H9 (cell line): Measurements from ENCODE around the gene CD247. TPM values are rescaled to one million over a fixed set of nuclear protein-coding genes. Genes with fewer than 3 reads are reported as not detected.

Experiments
- DNase-seq: peaks from one replicate; pipeline ENCODE4 v3.0.0-alpha.2; 2017
- H2AFZ ChIP-seq: one replicate; pipeline ENCODE4 v1.6.1; 2013; ENCODE audit warnings: mild to moderate bottlenecking, low read length, control low read depth, moderate library complexity
- H2AK5ac ChIP-seq: 2 replicates; pipeline ENCODE4 v1.6.1; 2013; ENCODE audit warnings: low read length, control low read depth, mixed read lengths; ENCODE audit not compliant: insufficient read length
- H2BK120ac ChIP-seq: one replicate; pipeline ENCODE4 v1.6.1; 2013; ENCODE audit warnings: low read depth, mild to moderate bottlenecking, low read length, control low read depth, inconsistent platforms; ENCODE audit not compliant: poor library complexity, severe bottlenecking
- H2BK12ac ChIP-seq: 2 replicates; pipeline ENCODE4 v1.6.1; 2013; ENCODE audit warnings: low read length, control low read depth, mixed read lengths, low read depth; ENCODE audit not compliant: insufficient read length
- H2BK15ac ChIP-seq: 2 replicates; pipeline ENCODE4 v1.6.1; 2013; ENCODE audit warnings: low read depth, low read length, control low read depth
- H2BK20ac ChIP-seq: one replicate; pipeline ENCODE4 v1.6.1; 2013; ENCODE audit warnings: low read depth, mild to moderate bottlenecking, low read length, control low read depth, inconsistent platforms; ENCODE audit not compliant: poor library complexity, severe bottlenecking
- H2BK5ac ChIP-seq: 2 replicates; pipeline ENCODE4 v1.6.1; 2013; ENCODE audit warnings: low read length, control low read depth, mixed read lengths; ENCODE audit not compliant: insufficient read length
- H3K14ac ChIP-seq: 2 replicates; pipeline ENCODE4 v1.6.1; 2013; ENCODE audit warnings: low read length, control low read depth; ENCODE audit not compliant: insufficient read depth
- H3K18ac ChIP-seq: 2 replicates; pipeline ENCODE4 v1.6.1; 2013; ENCODE audit warnings: low read depth, mild to moderate bottlenecking, mixed read lengths, low read length, control low read depth; ENCODE audit not compliant: insufficient read length
- H3K23ac ChIP-seq: 2 replicates; pipeline ENCODE4 v1.6.1; 2013; ENCODE audit warnings: low read length, control low read depth, mixed read lengths, low read depth; ENCODE audit not compliant: insufficient read length
- H3K23me2 ChIP-seq: 2 replicates; pipeline ENCODE4 v1.6.1; 2013; ENCODE audit warnings: low read depth, mild to moderate bottlenecking, mixed read lengths, low read length, control low read depth; ENCODE audit not compliant: insufficient read length, poor library complexity, severe bottlenecking
- H3K27ac ChIP-seq: 2 replicates; pipeline ENCODE4 v1.5.1; 2013; ENCODE audit warnings: low read length, control low read depth, mixed read lengths, low read depth; ENCODE audit not compliant: insufficient read length
- H3K27me3 ChIP-seq: 2 replicates; pipeline ENCODE4 v1.6.1; 2013; ENCODE audit warnings: low read length, control low read depth, inconsistent platforms; ENCODE audit not compliant: insufficient read depth
- H3K4ac ChIP-seq: 2 replicates; pipeline ENCODE4 v1.6.1; 2013; ENCODE audit warnings: low read depth, mild to moderate bottlenecking, control low read depth, inconsistent platforms, low read length, moderate library complexity
- H3K4me1 ChIP-seq: 2 replicates; pipeline ENCODE4 v1.6.1; 2013; ENCODE audit warnings: low read length, control low read depth, inconsistent platforms; ENCODE audit not compliant: insufficient read depth
- H3K4me2 ChIP-seq: 2 replicates; pipeline ENCODE4 v1.6.1; 2013; ENCODE audit warnings: low read length, control low read depth, mixed read lengths; ENCODE audit not compliant: insufficient read length, insufficient read depth
- H3K56ac ChIP-seq: 2 replicates; pipeline ENCODE4 v1.6.1; 2013; ENCODE audit warnings: low read depth, mild to moderate bottlenecking, mixed read lengths, low read length, control low read depth; ENCODE audit not compliant: insufficient read length
- H3K79me1 ChIP-seq: 2 replicates; pipeline ENCODE4 v1.6.1; 2013; ENCODE audit warnings: low read depth, mild to moderate bottlenecking, moderate library complexity, low read length, control low read depth, inconsistent platforms; ENCODE audit not compliant: insufficient read depth, poor library complexity, severe bottlenecking
- H3K79me2 ChIP-seq: 2 replicates; pipeline ENCODE4 v1.6.1; 2013; ENCODE audit warnings: low read length, control low read depth, inconsistent platforms; ENCODE audit not compliant: insufficient read depth
- H3K9ac ChIP-seq: 2 replicates; pipeline ENCODE4 v1.6.1; 2013; ENCODE audit warnings: low read length, control low read depth, mixed read lengths; ENCODE audit not compliant: insufficient read length; ENCODE audit errors: extremely low read depth
- H3K9me3 ChIP-seq: one replicate; pipeline ENCODE4 v1.6.1; 2013; ENCODE audit warnings: low read depth, low read length, inconsistent platforms; ENCODE audit not compliant: control insufficient read depth
- H3T11ph ChIP-seq: one replicate; pipeline ENCODE4 v1.6.1; 2013; ENCODE audit warnings: mild to moderate bottlenecking, low read length, control low read depth, inconsistent platforms
- H4K20me1 ChIP-seq: one replicate; pipeline ENCODE4 v1.6.1; 2013; ENCODE audit not compliant: control insufficient read depth, insufficient read length, insufficient read depth
- H4K5ac ChIP-seq: 2 replicates; pipeline ENCODE4 v1.6.1; 2013; ENCODE audit warnings: low read depth, mild to moderate bottlenecking, mixed read lengths, low read length, control low read depth; ENCODE audit not compliant: insufficient read length
- H4K8ac ChIP-seq: replicated peaks from 2 replicates; pipeline ENCODE4 v1.6.1; 2013; ENCODE audit warnings: low read length, control low read depth, mixed read lengths, low read depth; ENCODE audit not compliant: insufficient read length
- H4K91ac ChIP-seq: 2 replicates; pipeline ENCODE4 v1.6.1; 2013; ENCODE audit warnings: low read depth, mild to moderate bottlenecking, moderate library complexity, mixed read lengths, low read length, control low read depth; ENCODE audit not compliant: insufficient read length
- H3K27ac Mint-ChIP-seq, 3 experiments: 2 replicates in 2 of 3; 3 replicates in 1 of 3; pipeline ENCODE4 v1.8.0; 2020 to 2021; ENCODE audit warnings: mixed read lengths in 3 of 3, mild to moderate bottlenecking in 1 of 3, moderate library complexity in 1 of 3
- H3K27me3 Mint-ChIP-seq: 2 replicates; pipeline ENCODE4 v1.8.0; 2021; ENCODE audit warnings: low read depth, mild to moderate bottlenecking, moderate library complexity, mixed read lengths
- H3K36me3 Mint-ChIP-seq, 3 experiments: 2 replicates in 2 of 3; 3 replicates in 1 of 3; pipeline ENCODE4 v1.8.0; 2020 to 2021; ENCODE audit warnings: low read depth in 3 of 3, mixed read lengths in 3 of 3; ENCODE audit not compliant: insufficient read depth in 1 of 3
- H3K4me1 Mint-ChIP-seq, 2 experiments: 2 replicates each; pipeline ENCODE4 v1.8.0; 2020; ENCODE audit warnings: mixed read lengths in 2 of 2
- H3K4me3 Mint-ChIP-seq, 2 experiments: 2 replicates in 1 of 2; 3 replicates in 1 of 2; pipeline ENCODE4 v1.8.0; 2020 to 2021; ENCODE audit warnings: mild to moderate bottlenecking in 2 of 2, mixed read lengths in 2 of 2, moderate library complexity in 1 of 2
- H3K9me3 Mint-ChIP-seq, 2 experiments: 2 replicates in 1 of 2; 3 replicates in 1 of 2; pipeline ENCODE4 v1.8.0; 2020; ENCODE audit warnings: mild to moderate bottlenecking in 2 of 2, mixed read lengths in 2 of 2, moderate library complexity in 1 of 2
- WGBS: extraction: QIAGEN DNeasy Blood & Tissue Kit; methylation state at CpG from one replicate; pipeline ENCODE4 v1.1.7; 2013; ENCODE audit warnings: missing lambda C conversion rate, low lambda C conversion rate, mixed read lengths; ENCODE audit not compliant: insufficient read length; ENCODE audit errors: extremely low coverage; 5-methylcytosine and 5-hydroxymethylcytosine counted together
- total RNA-seq: library from RNA; stranded (reverse); gene quantifications from 2 replicates; pipeline ENCODE4 v1.2.1, GENCODE V29; 2021
- TF ChIP-seq, protein P1 (sequence below): fragments of 200-600 bp; sonication (generic); conservative IDR thresholded peaks from 3 replicates; pipeline ENCODE4 v1.8.0; 2021; ENCODE audit warnings: antibody characterized with exemption, mild to moderate bottlenecking

CD247 gene
- total RNA-seq, 1 experiment from 2014 or later: 1.2 TPM

DNA sequence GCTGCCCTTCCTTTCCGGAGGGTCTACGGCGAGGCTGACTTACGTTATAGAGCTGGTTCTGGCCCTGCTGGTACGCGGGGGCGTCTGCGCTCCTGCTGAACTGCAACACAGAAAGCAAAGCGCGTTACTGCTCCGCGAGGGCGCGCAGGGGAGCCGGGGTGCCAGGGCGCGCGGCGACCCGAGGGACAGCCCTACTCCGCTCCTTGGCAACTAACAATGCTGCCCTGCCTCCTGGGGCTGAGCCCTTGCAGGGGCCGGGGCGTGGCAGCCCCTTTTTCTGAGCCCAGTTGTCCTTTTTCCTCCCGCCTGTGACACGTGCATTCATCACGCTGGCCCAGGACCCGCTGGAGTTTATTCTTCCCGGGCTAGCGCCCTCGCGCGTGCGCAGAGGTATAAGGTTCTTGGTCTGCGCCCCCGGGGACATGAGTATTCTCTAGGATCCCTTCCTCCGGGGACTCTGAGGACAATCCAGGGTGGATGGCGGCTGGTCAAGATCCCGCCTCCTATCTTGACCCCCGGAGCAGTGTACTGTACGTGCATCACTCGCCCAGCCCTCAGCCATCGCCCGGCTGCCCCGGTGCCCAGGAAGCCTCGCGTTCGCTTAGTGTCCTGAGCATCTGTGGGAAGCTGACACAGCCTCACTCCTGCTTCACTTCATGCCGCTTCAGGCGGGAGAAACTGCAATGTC, 78.9 kb downstream of the CD247 start:
- Histone ChIP-seq H3K23me2 (peaks cover 6% of the 10 kb centered on the region), H3K14ac (no peak overlapping the region), H4K5ac (no peak overlapping the region), H2AFZ (no peak overlapping the region), H3T11ph (no peak overlapping the region), H3K27ac (no peak overlapping the region), H3K56ac (no peak overlapping the region), H3K18ac (peak overlapping the region; percentile 30), H3K9me3 (no peaks in the 10 kb centered on the region), H3K27me3 (peaks cover 10% of the 10 kb centered on the region; the same call in 1 of the 2 replicates), H3K79me1 (no peaks in the 10 kb centered on the region), H2BK20ac (no peak overlapping the region), H3K9ac (no peak overlapping the region), H3K23ac (no peak overlapping the region), H3K4me1 (0 out of 2 replicates have a peak, but pooled peaks cover 4% of the 10 kb centered on the region), H4K91ac (no peak overlapping the region), H4K20me1 (no peaks in the 10 kb centered on the region), H2BK120ac (no peak overlapping the region), H2AK5ac (no peak overlapping the region), H3K4ac (no peak overlapping the region), H3K4me2 (peak overlapping the region; percentile 52), H4K8ac (no peak overlapping the region), H2BK15ac (no peak overlapping the region), H2BK12ac (no peak overlapping the region), H3K79me2 (no peaks in the 10 kb centered on the region), H2BK5ac (no peak overlapping the region)
- Mint-ChIP-seq H3K27me3 (peaks cover 59% of the 10 kb centered on the region), H3K27ac (no peak overlapping the region), H3K4me3 (peak overlapping the region; percentile 55 to 70), H3K9me3 (peaks cover 0 to 4% of the 10 kb centered on the region in 2 experiments; a peak in 3 of 5 replicates), H3K4me1 (peaks cover 12 to 17% of the 10 kb centered on the region in 2 experiments), H3K36me3 (peaks cover 0 to 5% (median 0%) of the 10 kb centered on the region in 3 experiments; a peak in 3 of 7 replicates)
- DNase-seq: peak; percentile 75
- TF ChIP-seq, protein P1, sequence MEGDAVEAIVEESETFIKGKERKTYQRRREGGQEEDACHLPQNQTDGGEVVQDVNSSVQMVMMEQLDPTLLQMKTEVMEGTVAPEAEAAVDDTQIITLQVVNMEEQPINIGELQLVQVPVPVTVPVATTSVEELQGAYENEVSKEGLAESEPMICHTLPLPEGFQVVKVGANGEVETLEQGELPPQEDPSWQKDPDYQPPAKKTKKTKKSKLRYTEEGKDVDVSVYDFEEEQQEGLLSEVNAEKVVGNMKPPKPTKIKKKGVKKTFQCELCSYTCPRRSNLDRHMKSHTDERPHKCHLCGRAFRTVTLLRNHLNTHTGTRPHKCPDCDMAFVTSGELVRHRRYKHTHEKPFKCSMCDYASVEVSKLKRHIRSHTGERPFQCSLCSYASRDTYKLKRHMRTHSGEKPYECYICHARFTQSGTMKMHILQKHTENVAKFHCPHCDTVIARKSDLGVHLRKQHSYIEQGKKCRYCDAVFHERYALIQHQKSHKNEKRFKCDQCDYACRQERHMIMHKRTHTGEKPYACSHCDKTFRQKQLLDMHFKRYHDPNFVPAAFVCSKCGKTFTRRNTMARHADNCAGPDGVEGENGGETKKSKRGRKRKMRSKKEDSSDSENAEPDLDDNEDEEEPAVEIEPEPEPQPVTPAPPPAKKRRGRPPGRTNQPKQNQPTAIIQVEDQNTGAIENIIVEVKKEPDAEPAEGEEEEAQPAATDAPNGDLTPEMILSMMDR: peak; percentile 35; the same call in 1 of the 3 replicates
- no CpG with 5 or more reads among the region's 49 CpGs for WGBS
